H1 (cell line): ENCODE data around the gene TRIL. TPM values are rescaled to one million over a fixed set of nuclear protein-coding genes. Genes with fewer than 3 reads are reported as not detected.

Source experiments
- CTCF ChIA-PET: fragments of 300-600 bp; sonication (Branson Sonifier 250); formaldehyde crosslinking; loops from one replicate; lab custom pipeline; 2021; ENCODE audit not compliant: partially characterized antibody; lab: Charles Lee
- POLR2A ChIA-PET: fragments of 300-600 bp; sonication (Branson Sonifier 250); formaldehyde crosslinking; loops from one replicate; lab custom pipeline; 2021; ENCODE audit warnings: inconsistent platforms; ENCODE audit not compliant: partially characterized antibody; lab: Charles Lee
- DNase-seq, 2 experiments: peaks; one replicate each; pipeline versions ENCODE4 v3.0.0 to v3.0.0-alpha.2; 2010 to 2022; ENCODE audit warnings: low spot score in 2 of 2, low read depth in 1 of 2, mixed read lengths in 1 of 2
- FAIRE-seq: peaks from 2 replicates; lab custom pipeline; 2011; peaks lifted over from hg19 to GRCh38; lab: Jason Lieb, UNC
- H2AFZ ChIP-seq: 2 replicates; pipeline ENCODE4 v1.8.1; 2012; ENCODE audit warnings: low read length, inconsistent platforms
- H2AK5ac ChIP-seq: 2 replicates; pipeline ENCODE4 v1.6.1; 2013; ENCODE audit warnings: low read depth, low read length
- H2BK120ac ChIP-seq: replicated peaks from 2 replicates; pipeline ENCODE3; 2013; ENCODE audit warnings: low read depth, low read length, inconsistent platforms
- H2BK12ac ChIP-seq: 2 replicates; pipeline ENCODE4 v1.6.1; 2013; ENCODE audit warnings: low read depth, low read length
- H2BK15ac ChIP-seq: 2 replicates; pipeline ENCODE4 v1.6.1; 2013; ENCODE audit warnings: low read length
- H2BK20ac ChIP-seq: 2 replicates; pipeline ENCODE4 v1.6.1; 2013; ENCODE audit warnings: low read length
- H2BK5ac ChIP-seq: 2 replicates; pipeline ENCODE4 v1.6.1; 2013; ENCODE audit warnings: low read depth, low read length
- H3K14ac ChIP-seq: 2 replicates; pipeline ENCODE4 v1.6.1; 2013; ENCODE audit warnings: inconsistent platforms; ENCODE audit not compliant: insufficient read length
- H3K18ac ChIP-seq: 2 replicates; pipeline ENCODE4 v1.6.1; 2013; ENCODE audit warnings: low read length; ENCODE audit errors: extremely low read depth
- H3K23ac ChIP-seq: 2 replicates; pipeline ENCODE4 v1.6.1; 2013; ENCODE audit warnings: inconsistent platforms; ENCODE audit not compliant: insufficient read length
- H3K23me2 ChIP-seq: 2 replicates; pipeline ENCODE4 v1.6.1; 2013; ENCODE audit warnings: low read depth, low read length
- H3K27ac ChIP-seq: 2 replicates; pipeline ENCODE4 v1.6.1; 2011; ENCODE audit warnings: low read depth, low read length, inconsistent platforms
- H3K27me3 ChIP-seq, 4 experiments: replicated peaks in 1 of 4; 1 replicate in 1 of 4; 2 replicates in 3 of 4; pipeline versions ENCODE4 v1.6.1 to v1.8.1; 2011 to 2013; ENCODE audit warnings: low read length in 3 of 4, mild to moderate bottlenecking in 3 of 4, inconsistent platforms in 2 of 4, mixed read lengths in 2 of 4, moderate library complexity in 1 of 4; ENCODE audit not compliant: control insufficient read depth in 3 of 4, insufficient read depth in 3 of 4; ENCODE audit errors: extremely low read depth in 1 of 4
- H3K36me3 ChIP-seq, 4 experiments: 2 replicates each; pipeline versions ENCODE4 v1.6.1 to v1.8.1; 2011 to 2013; ENCODE audit warnings: mild to moderate bottlenecking in 4 of 4, low read length in 3 of 4, moderate library complexity in 2 of 4, control low read depth in 1 of 4, inconsistent platforms in 1 of 4; ENCODE audit not compliant: insufficient read depth in 4 of 4, control insufficient read depth in 2 of 4
- H3K4ac ChIP-seq: replicated peaks from 2 replicates; pipeline ENCODE3; 2013; ENCODE audit warnings: low read length, low read depth, mixed read lengths, inconsistent platforms; ENCODE audit not compliant: insufficient read length
- H3K4me1 ChIP-seq, 4 experiments: replicated peaks in 1 of 4; 1 replicate in 1 of 4; 2 replicates in 3 of 4; pipeline versions ENCODE4 v1.6.1 to v1.8.1; 2011 to 2013; ENCODE audit warnings: low read length in 3 of 4, inconsistent platforms in 2 of 4, mixed read lengths in 1 of 4; ENCODE audit not compliant: insufficient read depth in 4 of 4, control insufficient read depth in 3 of 4
- H3K4me2 ChIP-seq, 2 experiments: 2 replicates each; pipeline versions ENCODE4 v1.6.1 to v1.8.1; 2011 to 2013; ENCODE audit warnings: low read depth in 2 of 2, low read length in 2 of 2, control low read depth in 1 of 2, inconsistent platforms in 1 of 2, mild to moderate bottlenecking in 1 of 2; ENCODE audit not compliant: insufficient read depth in 1 of 2
- H3K4me3 ChIP-seq, 4 experiments: fragments of 200-600, 300-600 bp in 1 of 4; sonication (generic), shearing (Covaris generic), sonication (Bioruptor Twin) in 1 of 4; 2 replicates each; pipeline versions ENCODE4 v1.5.1 to v1.8.1; 2011 to 2016; ENCODE audit warnings: low read length in 4 of 4, low read depth in 3 of 4, control low read depth in 2 of 4, inconsistent platforms in 2 of 4, mild to moderate bottlenecking in 2 of 4, mixed read lengths in 1 of 4, moderate library complexity in 1 of 4; ENCODE audit not compliant: insufficient read depth in 2 of 4; ENCODE audit errors: extremely low read depth in 1 of 4
- H3K56ac ChIP-seq: replicated peaks from 2 replicates; pipeline ENCODE3; 2013; ENCODE audit warnings: low read depth, mild to moderate bottlenecking, mixed read lengths, low read length, inconsistent platforms; ENCODE audit not compliant: insufficient read length
- H3K79me1 ChIP-seq: 2 replicates; pipeline ENCODE4 v1.6.1; 2013; ENCODE audit warnings: low read depth, low read length, control low read depth
- H3K79me2 ChIP-seq, 2 experiments: 2 replicates each; pipeline versions ENCODE4 v1.6.1 to v1.8.1; 2012 to 2013; ENCODE audit warnings: low read length in 2 of 2, mild to moderate bottlenecking in 2 of 2, inconsistent platforms in 1 of 2; ENCODE audit not compliant: insufficient read depth in 2 of 2, control insufficient read depth in 1 of 2
- H3K9ac ChIP-seq, 4 experiments: replicated peaks in 1 of 4; 1 replicate in 1 of 4; 2 replicates in 3 of 4; pipeline versions ENCODE4 v1.6.1 to v1.8.1; 2011 to 2013; ENCODE audit warnings: low read depth in 3 of 4, low read length in 3 of 4, control low read depth in 2 of 4, mild to moderate bottlenecking in 2 of 4, moderate library complexity in 2 of 4, inconsistent platforms in 1 of 4; ENCODE audit errors: extremely low read depth in 1 of 4
- H3K9me3 ChIP-seq, 2 experiments: 2 replicates each; pipeline versions ENCODE4 v1.6.1 to v1.8.1; 2012 to 2013; ENCODE audit warnings: mild to moderate bottlenecking in 2 of 2, moderate library complexity in 2 of 2, control low read depth in 1 of 2, inconsistent platforms in 1 of 2, low read depth in 1 of 2, low read length in 1 of 2, mixed read lengths in 1 of 2; ENCODE audit not compliant: insufficient read depth in 2 of 2
- H4K20me1 ChIP-seq, 2 experiments: replicated peaks in 1 of 2; 2 replicates each; pipeline versions ENCODE3 to v1.8.1; 2011 to 2013; ENCODE audit warnings: inconsistent platforms in 2 of 2, low read length in 2 of 2, mild to moderate bottlenecking in 1 of 2; ENCODE audit not compliant: insufficient read depth in 2 of 2, control insufficient read depth in 1 of 2
- H4K5ac ChIP-seq: 2 replicates; pipeline ENCODE4 v1.6.1; 2013; ENCODE audit warnings: low read length, low read depth, mixed read lengths, inconsistent platforms; ENCODE audit not compliant: insufficient read length
- H4K8ac ChIP-seq: 2 replicates; pipeline ENCODE4 v1.8.0; 2013; ENCODE audit warnings: mild to moderate bottlenecking, moderate library complexity, low read length, inconsistent platforms; ENCODE audit not compliant: insufficient read depth; ENCODE audit errors: extremely low read depth
- H4K91ac ChIP-seq: replicated peaks from 2 replicates; pipeline ENCODE3; 2013; ENCODE audit warnings: low read length, mixed read lengths, inconsistent platforms; ENCODE audit not compliant: insufficient read length
- CHD1 ChIP-seq: IDR thresholded peaks from 2 replicates; pipeline ENCODE4 v1.6.1; 2012; ENCODE audit warnings: low read depth, low read length, improper control_type of control experiment
- EZH2 ChIP-seq: fragments of 200-600 bp; sonication (generic); IDR thresholded peaks from 2 replicates; pipeline ENCODE4 v1.7.1; 2012; ENCODE audit warnings: low read depth, mild to moderate bottlenecking, moderate library complexity, low read length, inconsistent platforms; ENCODE audit not compliant: severe bottlenecking
- FOSL1 ChIP-seq: IDR thresholded peaks from 2 replicates; pipeline ENCODE4 v1.6.1; 2011; ENCODE audit warnings: mild to moderate bottlenecking, low read depth, low read length, moderate library complexity; ENCODE audit not compliant: insufficient read depth
- GTF2F1 ChIP-seq: IDR thresholded peaks from 2 replicates; pipeline ENCODE4 v1.6.1; 2012; ENCODE audit warnings: low read depth, low read length, improper control_type of control experiment, borderline replicate concordance
- KDM4A ChIP-seq: IDR thresholded peaks from one replicate; pipeline ENCODE4 v1.7.1; 2012; ENCODE audit warnings: low read depth, mild to moderate bottlenecking, moderate library complexity, low read length, inconsistent platforms; ENCODE audit not compliant: severe bottlenecking
- MAFK ChIP-seq: IDR thresholded peaks from 2 replicates; pipeline ENCODE4 v1.6.1; 2012; ENCODE audit warnings: low read depth, mild to moderate bottlenecking, improper control_type of control experiment, low read length
- PHF8 ChIP-seq: fragments of 200-600 bp; sonication (generic); conservative IDR thresholded peaks from 2 replicates; pipeline ENCODE4 v1.7.1; 2012; ENCODE audit warnings: low read depth, mild to moderate bottlenecking, inconsistent platforms, low read length, moderate library complexity
- POLR2AphosphoS5 ChIP-seq: IDR thresholded peaks from 2 replicates; pipeline ENCODE4 v1.6.1; 2011; ENCODE audit warnings: low read depth, low read length
- SP1 ChIP-seq: IDR thresholded peaks from 2 replicates; pipeline ENCODE4 v1.6.1; 2011; ENCODE audit warnings: low read depth, low read length
- SP4 ChIP-seq: IDR thresholded peaks from 2 replicates; pipeline ENCODE4 v1.6.1; 2012; ENCODE audit warnings: low read length, inconsistent platforms
- SUZ12 ChIP-seq: fragments of 200-600 bp; sonication (generic); IDR thresholded peaks from 2 replicates; pipeline ENCODE4 v1.6.1; 2012; ENCODE audit warnings: mild to moderate bottlenecking, inconsistent platforms, low read length, moderate library complexity, mixed read lengths
- TCF12 ChIP-seq: IDR thresholded peaks from 2 replicates; pipeline ENCODE4 v1.6.1; 2011; ENCODE audit warnings: low read depth, mild to moderate bottlenecking, low read length
- WGBS, 2 experiments: shearing (Covaris generic) in 1 of 2; methylation state at CpG; one replicate each; pipeline versions ENCODE4 v1.1.6 to v1.1.7; 2013 to 2015; ENCODE audit warnings: low lambda C conversion rate in 2 of 2, mixed read lengths in 2 of 2, inconsistent platforms in 1 of 2, low coverage in 1 of 2, missing lambda C conversion rate in 1 of 2; ENCODE audit not compliant: insufficient replicate concordance in 2 of 2, insufficient coverage in 1 of 2, insufficient read length in 1 of 2; ENCODE audit errors: extremely low coverage in 1 of 2, missing lambda C conversion rate in 1 of 2; 5-methylcytosine and 5-hydroxymethylcytosine counted together
- polyA plus RNA-seq, 7 experiments: library from polyadenylated mRNA; depleted of rRNA in 3 of 7; stranded (reverse) in 5 of 7; unstranded in 2 of 7; fragments of >200 nt in 5 of 7; fragments of 200-250 nt in 2 of 7; gene quantifications; 1 replicate in 5 of 7; 2 replicates in 1 of 7; 4 replicates in 1 of 7; pipeline versions ENCODE4 v1.2.1 to v1.2.3, GENCODE V29; 2011 to 2013; ENCODE audit warnings: missing spikeins in 2 of 7, mixed read lengths in 2 of 7
- total RNA-seq: library from RNA; stranded (reverse); fragmentation: NEBNext Ultra II Directional; extraction: Animal tissue kit (Norgen Biotek cat#: 25700); gene quantifications from 2 replicates; pipeline ENCODE4 v1.2.1, GENCODE V29; 2021

The TRIL gene
- total and polyA plus RNA-seq, 2 of the 8 experiments (the other 6 are each of a cell fraction or from before 2014, with no cell fraction given), result 3.9 to 5.5 TPM

DNA sequence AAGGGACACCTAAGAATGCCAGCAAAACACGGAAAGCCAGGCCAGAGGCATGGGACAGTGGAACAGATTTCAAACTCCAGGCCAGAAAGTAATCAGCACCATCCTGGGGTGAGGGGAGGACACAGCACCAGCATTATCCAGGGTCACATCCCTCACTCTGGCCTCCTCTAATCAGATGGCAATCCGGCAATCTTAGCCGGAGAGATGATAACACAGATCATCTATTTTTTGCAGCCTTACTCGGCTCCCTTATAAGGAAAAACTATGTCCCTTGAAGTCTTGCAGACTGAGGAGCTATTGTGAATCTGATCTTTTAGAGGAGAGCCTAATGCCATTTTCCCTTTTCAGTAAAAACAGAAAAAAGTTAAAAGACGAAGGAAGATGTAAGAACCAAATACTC, 16.5 kb downstream of the TRIL start:
- Histone ChIP-seq H2BK12ac (no peak overlapping the region), H2BK5ac (no peak overlapping the region), H4K8ac (no peak overlapping the region), H3K4me1 (no peaks in the 10 kb centered on the region), H3K9ac (peak overlapping the region in 1 of 4 experiments; percentile 32; a peak in 1 of 7 replicates), H3K23me2 (no peaks in the 10 kb centered on the region), H3K27ac (no peak overlapping the region), H3K23ac (no peak overlapping the region), H3K4ac (no peak overlapping the region), H3K14ac (no peak overlapping the region), H2BK15ac (no peak overlapping the region), H2BK120ac (no peak overlapping the region), H3K79me1 (no peaks in the 10 kb centered on the region), H4K5ac (no peak overlapping the region), H3K9me3 (no peaks in the 10 kb centered on the region), H3K4me3 (no peak overlapping the region), H3K27me3 (no peaks in the 10 kb centered on the region), H2BK20ac (no peak overlapping the region), H4K20me1 (no peaks in the 10 kb centered on the region), H3K18ac (no peak overlapping the region), H2AFZ (peak overlapping the region; percentile 11; the same call in 1 of the 2 replicates), H3K56ac (no peak overlapping the region), H4K91ac (no peak overlapping the region), H3K4me2 (no peak overlapping the region), H3K36me3 (no peaks in the 10 kb centered on the region), H3K79me2 (no peaks in the 10 kb centered on the region), H2AK5ac (no peak overlapping the region)
- FAIRE-seq (no peak), DNase-seq (no peak)
- CTCF ChIA-PET, result interaction anchor here (1.2 to 34.2 kb wide), 4 partner anchors 15 to 467 kb away, joined by 4 to 576 read pairs (median 26); partner anchors contain the start of gene TRIL
- POLR2A ChIA-PET, result no interaction called here
- WGBS, 2 experiments, result 87% methylated on average over 5 of the region's 5 CpGs; no CpG with 5 or more reads in 1 of the 2 experiments
- TF ChIP-seq CHD1 (no peak), MAFK (no peak), TCF12 (no peak), GTF2F1 (no peak), FOSL1 (no peak), SUZ12 (no peak), SP1 (no peak), SP4 (no peak), POLR2AphosphoS5 (no peak), EZH2 (no peak), KDM4A (no peak), PHF8 (no peak)
